ENCODE results near the gene ABCA1. TPM values are rescaled to one million over a fixed set of nuclear protein-coding genes. Genes with fewer than 3 reads are reported as not detected.

The ABCA1 gene
- total RNA-seq, 1 experiment from 2014 or later, result 0.69 TPM

GRCh38 chr9:104866191-104866590 is 61.8 kb downstream of the ABCA1 start:
- POLR2A ChIA-PET (ENCODE audit: low non-redundant PET), result no interaction called here
- DNase-seq (ENCODE audit: low spot score), result no peak
- no peaks in the 10 kb centered on the region for H3K9me3 ChIP-seq (ENCODE audit: low read depth, low read length, poor library complexity, severe bottlenecking)
- H3K4me1 ChIP-seq (ENCODE audit: insufficient read depth, low read length, poor library complexity, severe bottlenecking), result peaks cover 25% of the 10 kb centered on the region
- CTCF ChIA-PET, result no interaction called here
- intact Hi-C loops (cut with micrococcal nuclease; ENCODE audit: unreplicated experiment), result no loop called here
- no peaks in the 10 kb centered on the region for H3K27me3 ChIP-seq (replicated peaks; ENCODE audit: insufficient read depth, low read depth, low read length, poor library complexity)
- TF ChIP-seq EZH2 (IDR thresholded peaks at IDR 0.05; ENCODE audit: borderline replicate concordance, low read depth, low read length, poor library complexity, severe bottlenecking) (no peak), CTCF (conservative IDR thresholded peaks at IDR 0.05; ENCODE audit: low read depth, low read length) (no peak)
- no peak overlapping the region for H3K27ac ChIP-seq (ENCODE audit: low read depth, low read length, poor library complexity, severe bottlenecking)
- no TSS peak for BruUV-seq (replicated peaks)
- no peaks in the 10 kb centered on the region for H3K36me3 ChIP-seq (ENCODE audit: insufficient read depth, low read length, poor library complexity, severe bottlenecking)
- no peak overlapping the region for H3K4me3 ChIP-seq (ENCODE audit: low read depth, low read length, poor library complexity, severe bottlenecking)

- intact Hi-C loops (cut with micrococcal nuclease; ENCODE audit: unreplicated experiment), result no loop called here
- DNase-seq (ENCODE audit: low spot score), result no peak
- H3K36me3 ChIP-seq (ENCODE audit: insufficient read depth, low read length, poor library complexity, severe bottlenecking), result no peaks in the 10 kb centered on the region
- no peaks in the 10 kb centered on the region for H3K27me3 ChIP-seq (replicated peaks; ENCODE audit: insufficient read depth, low read depth, low read length, poor library complexity)
- H3K9me3 ChIP-seq (ENCODE audit: low read depth, low read length, poor library complexity, severe bottlenecking), result no peaks in the 10 kb centered on the region
- H3K4me3 ChIP-seq (ENCODE audit: low read depth, low read length, poor library complexity, severe bottlenecking), result no peak overlapping the region
- H3K4me1 ChIP-seq (ENCODE audit: insufficient read depth, low read length, poor library complexity, severe bottlenecking), result peaks cover 19% of the 10 kb centered on the region
- CTCF ChIA-PET, result no interaction called here
- H3K27ac ChIP-seq (ENCODE audit: low read depth, low read length, poor library complexity, severe bottlenecking), result no peak overlapping the region
- no TSS peak for BruUV-seq (replicated peaks)
- POLR2A ChIA-PET (ENCODE audit: low non-redundant PET), result no interaction called here
- TF ChIP-seq CTCF (conservative IDR thresholded peaks at IDR 0.05; ENCODE audit: low read depth, low read length) (no peak), EZH2 (IDR thresholded peaks at IDR 0.05; ENCODE audit: borderline replicate concordance, low read depth, low read length, poor library complexity, severe bottlenecking) (no peak)
Observed at GRCh38 chr9:104864675-104865104, 63.3 kb downstream of the ABCA1 start.

GRCh38 chr9:104863180-104863883 is 64.6 kb downstream of the ABCA1 start:
- TF ChIP-seq EZH2 (IDR thresholded peaks at IDR 0.05; ENCODE audit: borderline replicate concordance, low read depth, low read length, poor library complexity, severe bottlenecking), result no peak
- TF ChIP-seq CTCF (conservative IDR thresholded peaks at IDR 0.05; ENCODE audit: low read depth, low read length), result peak; percentile 92
- POLR2A ChIA-PET (ENCODE audit: low non-redundant PET), result no interaction called here
- H3K4me1 ChIP-seq (ENCODE audit: insufficient read depth, low read length, poor library complexity, severe bottlenecking), result peaks cover 7% of the 10 kb centered on the region
- H3K36me3 ChIP-seq (ENCODE audit: insufficient read depth, low read length, poor library complexity, severe bottlenecking), result no peaks in the 10 kb centered on the region
- no TSS peak for BruUV-seq (replicated peaks)
- no peak overlapping the region for H3K4me3 ChIP-seq (ENCODE audit: low read depth, low read length, poor library complexity, severe bottlenecking)
- CTCF ChIA-PET, result interaction anchor here (0.5 to 1.2 kb wide), 5 partner anchors 64 to 552 kb away, joined by 3 to 6 read pairs (median 4); no protein-coding TSS in a partner anchor
- no peaks in the 10 kb centered on the region for H3K9me3 ChIP-seq (ENCODE audit: low read depth, low read length, poor library complexity, severe bottlenecking)
- H3K27me3 ChIP-seq (replicated peaks; ENCODE audit: insufficient read depth, low read depth, low read length, poor library complexity), result no peaks in the 10 kb centered on the region
- peak; percentile 76 for DNase-seq (ENCODE audit: low spot score)
- intact Hi-C loops (cut with micrococcal nuclease; ENCODE audit: unreplicated experiment), result loop anchor here (1.0 kb wide), 3 partner anchors 63 to 552 kb away; no protein-coding TSS in a partner anchor
- no peak overlapping the region for H3K27ac ChIP-seq (ENCODE audit: low read depth, low read length, poor library complexity, severe bottlenecking)
